K562 (cell line): ENCODE results near the gene PTPN12. TPM values are rescaled to one million over a fixed set of nuclear protein-coding genes. Genes with fewer than 3 reads are reported as not detected.
A peak's percentile ranks its signal among the peaks of the same experiment; 100 is the strongest.

Experiments used
- ATF4 ChIP-seq: fragments of 450-650 bp; formaldehyde crosslinking; IDR thresholded peaks from 2 replicates; pipeline ENCODE4 v1.4.0; 2022; ENCODE audit warnings: mild to moderate bottlenecking, moderate library complexity
- EGR1 ChIP-seq: fragments of 450-650 bp; conservative IDR thresholded peaks from 2 replicates; pipeline ENCODE4 v1.6.1; 2017; ENCODE audit warnings: mild to moderate bottlenecking
- ELF2 ChIP-seq: fragments of 250-450 bp; sonication (Bioruptor Pico); IDR thresholded peaks from 2 replicates; pipeline ENCODE4 v1.5.0; 2021; ENCODE audit warnings: mild to moderate bottlenecking
- ERF ChIP-seq: fragments of 450-650 bp; formaldehyde crosslinking; IDR thresholded peaks from 2 replicates; pipeline ENCODE4 v1.4.0; 2020; ENCODE audit warnings: mild to moderate bottlenecking, mixed read lengths
- ETS2 ChIP-seq: IDR thresholded peaks from 2 replicates; pipeline ENCODE4 v1.6.1; 2016; ENCODE audit warnings: borderline replicate concordance, missing genetic modification characterization, mild to moderate bottlenecking, moderate library complexity, missing compliant biosample characterization; ENCODE audit not compliant: poor library complexity, severe bottlenecking
- FOXP4 ChIP-seq: sonication (generic); formaldehyde crosslinking; IDR thresholded peaks from 2 replicates; pipeline ENCODE4 v1.8.0; 2022; ENCODE audit warnings: mild to moderate bottlenecking, missing genetic modification reagents, borderline replicate concordance
- HMG20B ChIP-seq: fragments of 250-450 bp; sonication (Bioruptor Pico); IDR thresholded peaks from 2 replicates; pipeline ENCODE4 v1.5.0; 2021; ENCODE audit warnings: mild to moderate bottlenecking
- HMGN3 ChIP-seq: IDR thresholded peaks from 2 replicates; pipeline ENCODE4 v1.6.1; 2011; ENCODE audit warnings: borderline replicate concordance, low read depth, mild to moderate bottlenecking, mixed read lengths, low read length; ENCODE audit not compliant: insufficient read length; ENCODE audit errors: extremely low read depth
- HMGXB4 ChIP-seq: sonication (generic); formaldehyde crosslinking; IDR thresholded peaks from 2 replicates; pipeline ENCODE4 v1.8.1; 2023; ENCODE audit warnings: mild to moderate bottlenecking, missing genetic modification reagents
- MAFG ChIP-seq: fragments of 450-650 bp; conservative IDR thresholded peaks from 2 replicates; pipeline ENCODE4 v1.6.1; 2016; ENCODE audit warnings: missing genetic modification characterization, missing compliant biosample characterization
- MCM3 ChIP-seq: fragments of 450-650 bp; IDR thresholded peaks from 2 replicates; pipeline ENCODE4 v1.6.1; 2016
- MTA3 ChIP-seq: fragments of 450-650 bp; formaldehyde crosslinking; IDR thresholded peaks from 2 replicates; pipeline ENCODE4 v1.6.1; 2017; ENCODE audit warnings: mild to moderate bottlenecking, borderline replicate concordance
- NCOR1 ChIP-seq: fragments of 450-650 bp; IDR thresholded peaks from 2 replicates; pipeline ENCODE4 v1.6.1; 2016; ENCODE audit warnings: mild to moderate bottlenecking, moderate library complexity
- POLR2AphosphoS5 ChIP-seq: IDR thresholded peaks from 2 replicates; pipeline ENCODE4 v1.6.1; 2011; ENCODE audit warnings: mild to moderate bottlenecking, low read depth, low read length, moderate library complexity; ENCODE audit not compliant: control insufficient read depth, insufficient read depth
- TFAP4 ChIP-seq: sonication (generic); formaldehyde crosslinking; IDR thresholded peaks from 2 replicates; pipeline ENCODE4 v1.8.0; 2022; ENCODE audit warnings: missing genetic modification reagents, mild to moderate bottlenecking, moderate library complexity, borderline replicate concordance
- TRIM24 ChIP-seq, 2 experiments: fragments of 450-650 bp; IDR thresholded peaks; 2 replicates each; pipeline ENCODE4 v1.6.1; 2016
- U2AF2 ChIP-seq: fragments of 200-400 bp; formaldehyde crosslinking; optimal IDR thresholded peaks from 2 replicates; pipeline ENCODE3; 2017; ENCODE audit warnings: low read depth, mild to moderate bottlenecking, low read length
- ZBTB43 ChIP-seq: sonication (generic); formaldehyde crosslinking; IDR thresholded peaks from 2 replicates; pipeline ENCODE4 v1.8.0; 2023; ENCODE audit warnings: mild to moderate bottlenecking, missing genetic modification reagents
- ZNF175 ChIP-seq: fragments of 200-800 bp; sonication (Bioruptor generic); IDR thresholded peaks from 2 replicates; pipeline ENCODE4 v1.6.1; 2016; ENCODE audit warnings: low read depth, mild to moderate bottlenecking, missing genetic modification characterization, missing compliant biosample characterization
- polyA plus RNA-seq, 8 experiments: library from polyadenylated mRNA; depleted of rRNA in 4 of 8; stranded (reverse) in 5 of 8; unstranded in 3 of 8; fragments of >200 nt; fragmentation: Nextera tagmentation in 2 of 8; fragmentation: Illumina TruSeq in 1 of 8; extraction: Ambion mirVana in 2 of 8; extraction: Trizol in 1 of 8; gene quantifications; 2 replicates each; pipeline versions ENCODE4 v1.2.1 to v1.2.3, GENCODE V29; 2011 to 2014; ENCODE audit warnings: inconsistent platforms in 1 of 8, missing spikeins in 1 of 8
- total RNA-seq, 7 experiments: library from RNA; depleted of rRNA in 6 of 7; stranded (reverse); fragments of >200 nt in 6 of 7; fragmentation: Illumina TruSeq in 2 of 7; extraction: Trizol in 2 of 7; gene quantifications; 2 replicates each; pipeline versions ENCODE4 v1.2.1 to v1.2.3, GENCODE V29; 2011 to 2021; ENCODE audit warnings: low replicate concordance in 1 of 7

The PTPN12 gene
- total and polyA plus RNA-seq, 9 of the 15 experiments (the other 6 are each of a cell fraction or from before 2014, with no cell fraction given) = 15.3 to 79.8 (median 26.6) TPM

- TF ChIP-seq TRIM24 (IDR thresholded peaks at IDR 0.05) = peak in 1 of 2 experiments; percentile 65; a peak in 2 of 4 replicates
- TF ChIP-seq HMGXB4 (CRISPR knock-in tag) = no peak
- TF ChIP-seq NCOR1 = peak; percentile 49
- TF ChIP-seq EGR1 = peak; percentile 98
- TF ChIP-seq MCM3 = no peak
- TF ChIP-seq ERF = no peak
- TF ChIP-seq ATF4 (CRISPR knock-in tag) = no peak
- no peak for TF ChIP-seq FOXP4
- peak; percentile 60; the same call in 1 of the 2 replicates for TF ChIP-seq POLR2AphosphoS5
- no peak for TF ChIP-seq HMG20B (CRISPR knock-in tag)
- no peak for TF ChIP-seq U2AF2
- TF ChIP-seq ETS2 (tag) = no peak
- 0 out of 2 replicates have a peak, but pooled peaks have one; percentile 59 for TF ChIP-seq ZNF175 (CRISPR knock-in tag)
- TF ChIP-seq ELF2 = no peak
- no peak for TF ChIP-seq ZBTB43 (CRISPR knock-in tag)
- peak; percentile 41; the same call in 1 of the 2 replicates for TF ChIP-seq MTA3
- no peak for TF ChIP-seq MAFG (tag)
- TF ChIP-seq HMGN3 = no peak
- no peak for TF ChIP-seq TFAP4 (CRISPR knock-in tag)
Observed at GRCh38 chr7:77538281-77539212, 1.5 kb downstream of the PTPN12 start (continued).
